HG02852 (cell line): ENCODE results near the gene TRIM54.

Source experiments
- ATAC-seq: cut with Tn5 transposase; IDR thresholded peaks from one replicate; pipeline ENCODE4 v1.9.1; 2021; ENCODE audit warnings: mild to moderate bottlenecking, moderate library complexity; ENCODE audit not compliant: unreplicated experiment

Gene TRIM54

GRCh38 chr2:27281855-27282559 is at the start of gene TRIM54:
Gene TRIM54 (plus strand): TSS chr2:27282429. CDS start chr2:27282732, 303 bp downstream.
- ATAC-seq = no peak

GRCh38 chr2:27233341-27233740 is 48.9 kb upstream of the TRIM54 start:
- ATAC-seq = no peak

GRCh38 chr2:27236136-27236535 is 46.1 kb upstream of the TRIM54 start:
- no peak for ATAC-seq

- no peak for ATAC-seq
Observed at GRCh38 chr2:27236626-27237025, 45.6 kb upstream of the TRIM54 start.

GRCh38 chr2:27237341-27237945 is 44.8 kb upstream of the TRIM54 start:
- no peak for ATAC-seq

- ATAC-seq = no peak
Observed at GRCh38 chr2:27238976-27239375, 43.3 kb upstream of the TRIM54 start.

GRCh38 chr2:27240406-27240805 is 41.8 kb upstream of the TRIM54 start:
- ATAC-seq = no peak

GRCh38 chr2:27241761-27242613 is 40.2 kb upstream of the TRIM54 start:
- no peak for ATAC-seq

GRCh38 chr2:27242614-27242951 is 39.6 kb upstream of the TRIM54 start:
- ATAC-seq = no peak

- no peak for ATAC-seq
Observed at GRCh38 chr2:27243391-27244130, 38.7 kb upstream of the TRIM54 start.

- ATAC-seq = no peak
Observed at GRCh38 chr2:27245116-27245515, 37.1 kb upstream of the TRIM54 start.

- no peak for ATAC-seq
Observed at GRCh38 chr2:27245626-27246025, 36.6 kb upstream of the TRIM54 start.

- ATAC-seq = no peak
Observed at GRCh38 chr2:27247893-27248292, 34.3 kb upstream of the TRIM54 start.

- no peak for ATAC-seq
Observed at GRCh38 chr2:27249159-27249890, 32.9 kb upstream of the TRIM54 start.

GRCh38 chr2:27249891-27250651 is 32.2 kb upstream of the TRIM54 start:
- ATAC-seq = no peak

GRCh38 chr2:27250652-27251379 is 31.4 kb upstream of the TRIM54 start:
- no peak for ATAC-seq

- no peak for ATAC-seq
Observed at GRCh38 chr2:27251766-27252165, 30.5 kb upstream of the TRIM54 start.

- ATAC-seq = no peak
Observed at GRCh38 chr2:27255187-27255586, 27.0 kb upstream of the TRIM54 start.

- no peak for ATAC-seq
Observed at GRCh38 chr2:27255660-27256059, 26.6 kb upstream of the TRIM54 start.
